HG02759 (cell line): Measurements from ENCODE around the gene LRRC8D.
A peak's percentile ranks its signal among the peaks of the same experiment; 100 is the strongest.

Experiments used
- ATAC-seq: cut with Tn5 transposase; IDR thresholded peaks from one replicate; pipeline ENCODE4 v1.9.1; 2021; ENCODE audit warnings: mild to moderate bottlenecking, moderate library complexity; ENCODE audit not compliant: unreplicated experiment

LRRC8D gene

DNA sequence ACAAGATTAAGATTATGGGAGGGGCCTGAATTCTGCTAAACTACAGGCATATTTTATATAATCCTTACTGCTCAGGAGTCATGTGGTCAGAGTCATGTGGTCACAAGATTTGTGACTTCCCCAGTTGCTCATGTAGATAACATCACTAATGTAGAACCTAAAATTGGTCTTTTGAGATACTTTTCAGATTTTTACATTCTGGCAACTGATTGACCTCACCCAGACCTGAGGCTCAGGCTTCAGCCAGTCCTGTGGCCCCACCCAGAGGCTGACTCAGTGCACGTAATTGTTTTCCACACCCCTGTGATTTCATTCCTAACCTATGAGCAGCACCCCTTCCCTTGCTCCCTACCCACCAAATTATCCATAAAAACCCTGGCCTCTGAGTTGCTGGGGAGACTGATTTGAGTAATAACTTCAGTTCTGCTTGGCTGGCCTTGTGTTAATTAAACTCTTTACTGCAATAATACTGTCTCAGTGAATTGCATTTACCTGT is 132.3 kb downstream of the LRRC8D start:
- ATAC-seq: peak; percentile 68

- ATAC-seq: no peak
These were observed 133.1 kb downstream of the LRRC8D start for GRCh38 chr1:89953929-89954328.

DNA sequence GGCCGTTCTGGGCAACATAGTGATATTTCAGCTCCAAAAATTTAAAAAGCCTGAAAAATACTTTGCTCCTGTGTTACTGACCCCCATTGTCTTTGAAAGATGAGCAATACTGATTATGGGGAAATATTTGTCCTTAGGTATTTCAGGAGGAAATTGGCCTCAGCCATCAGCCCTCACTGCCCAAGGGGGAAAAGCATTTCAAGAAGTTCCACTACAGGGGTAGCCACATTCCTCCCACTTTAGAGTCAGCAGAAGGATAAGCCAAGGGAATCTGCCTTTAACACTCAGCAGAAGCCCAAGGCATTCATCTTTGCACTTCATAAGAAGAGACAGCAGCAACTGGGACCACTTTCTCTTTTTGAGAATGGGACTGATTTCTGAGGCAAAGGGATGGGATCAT is 133.6 kb downstream of the LRRC8D start:
- ATAC-seq: no peak

DNA sequence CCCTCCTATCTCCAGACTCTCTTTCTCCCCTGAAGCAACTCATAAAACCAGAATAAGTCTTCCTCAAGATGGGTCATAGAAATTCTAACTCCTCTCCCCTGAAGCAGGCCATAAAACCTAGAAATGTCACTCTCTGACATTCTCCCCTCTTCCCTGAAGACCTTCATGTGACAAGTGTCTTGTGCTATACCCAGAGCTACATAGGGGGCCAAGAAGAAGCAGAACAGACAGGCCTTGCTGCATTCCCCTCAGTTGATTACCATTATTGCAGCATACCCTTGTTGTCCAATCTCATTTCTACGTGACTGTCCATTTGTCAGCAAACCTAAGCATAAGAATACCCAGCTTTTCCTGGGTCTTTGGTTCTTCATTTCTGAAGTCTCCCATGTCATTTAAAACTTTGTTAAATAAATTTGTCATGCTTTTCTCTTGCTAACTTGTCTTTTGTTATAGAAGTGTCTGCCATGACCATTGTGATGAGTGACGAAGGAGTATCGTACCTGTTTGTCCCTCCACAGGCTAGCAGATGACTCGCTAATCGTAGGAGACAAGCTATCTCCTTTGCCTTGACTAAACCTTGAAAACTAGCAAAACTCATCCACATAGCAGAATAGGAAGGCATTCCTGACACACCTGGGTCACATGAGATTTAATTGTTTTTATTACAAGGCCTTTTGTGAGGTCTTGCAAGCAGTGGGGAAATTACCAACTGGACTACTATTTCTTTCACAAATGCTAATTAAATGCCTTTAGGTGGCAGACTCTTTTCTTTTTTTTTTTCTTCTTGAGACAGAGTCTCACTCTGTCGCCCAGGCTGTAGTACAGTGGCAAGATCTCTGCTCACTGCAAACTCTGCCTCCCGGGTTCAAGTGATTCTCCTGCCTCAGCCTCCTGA is 134.7 kb downstream of the LRRC8D start:
- no peak for ATAC-seq

GRCh38 chr1:89957107-89957506 is 136.3 kb downstream of the LRRC8D start:
- no peak for ATAC-seq

DNA sequence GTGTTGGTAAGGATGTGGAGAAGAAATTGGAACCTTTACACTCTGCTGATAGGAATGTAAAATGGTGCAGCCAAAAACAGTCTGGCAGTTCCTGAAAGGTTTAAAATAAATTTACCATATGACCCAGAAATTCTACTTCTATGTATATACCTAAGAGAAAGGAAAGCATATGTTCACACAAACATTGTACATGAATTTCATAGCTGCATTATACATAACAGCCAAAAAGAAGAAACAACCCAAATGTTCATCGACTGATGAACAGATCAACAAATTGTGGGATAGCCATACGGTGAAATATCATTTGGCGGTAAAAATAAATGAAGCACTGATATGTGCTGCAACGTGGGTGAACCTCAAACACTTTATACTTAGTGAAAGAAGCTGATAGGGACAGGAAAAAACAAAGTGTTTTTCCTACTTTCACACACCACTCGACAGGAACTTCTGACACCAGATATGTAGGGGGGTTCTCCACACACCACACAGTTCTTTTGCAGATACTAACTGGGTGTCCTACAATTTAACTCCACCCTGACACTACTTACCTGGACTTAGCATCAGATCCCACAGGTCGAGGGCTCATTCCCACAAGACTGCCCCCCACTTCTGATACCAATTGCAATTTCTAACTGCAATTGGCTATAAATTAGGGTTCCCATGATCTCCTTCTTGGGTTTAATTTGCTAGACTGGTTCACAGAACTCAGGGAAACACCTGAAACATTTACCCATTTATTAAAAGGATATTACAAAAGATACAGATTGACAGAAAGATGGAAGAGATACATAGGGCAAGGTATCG is 138.2 kb downstream of the LRRC8D start:
- ATAC-seq: no peak

DNA sequence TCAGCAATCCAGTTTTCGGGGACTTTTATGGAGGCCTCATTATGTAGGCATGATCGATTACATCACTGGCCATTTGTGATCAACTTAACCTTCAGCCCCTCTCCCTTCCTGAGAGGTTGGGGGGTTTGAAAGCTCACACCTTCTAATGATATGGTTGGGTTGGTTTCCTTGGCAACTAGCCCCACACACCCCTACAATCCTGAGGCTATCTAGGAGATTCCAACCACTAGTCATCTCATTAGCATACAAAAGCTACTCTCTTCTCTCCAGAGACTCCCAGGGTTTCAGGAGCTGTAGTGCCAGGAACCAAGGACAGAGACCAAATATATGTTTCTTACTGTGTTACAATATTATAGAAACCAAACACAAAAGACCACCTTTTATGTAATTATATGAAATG is 138.9 kb downstream of the LRRC8D start:
- no peak for ATAC-seq

- ATAC-seq: no peak
These were observed 141.4 kb downstream of the LRRC8D start for GRCh38 chr1:89962024-89962741.

DNA sequence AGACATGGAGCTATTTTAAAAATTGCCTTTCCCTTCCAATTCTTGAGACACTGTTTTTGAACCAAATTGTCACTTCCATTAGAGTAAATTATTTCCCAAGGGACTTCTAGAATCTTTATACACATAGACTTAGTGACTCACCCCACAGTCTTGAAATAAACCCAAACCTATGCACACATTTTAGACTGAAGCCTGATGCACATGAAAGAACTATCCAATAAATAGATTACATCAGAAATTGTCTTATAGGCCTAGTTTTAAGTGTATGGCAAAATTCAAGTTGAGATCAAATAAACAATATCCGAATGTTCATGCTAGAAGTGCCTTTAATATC is 141.9 kb downstream of the LRRC8D start:
- ATAC-seq: no peak

DNA sequence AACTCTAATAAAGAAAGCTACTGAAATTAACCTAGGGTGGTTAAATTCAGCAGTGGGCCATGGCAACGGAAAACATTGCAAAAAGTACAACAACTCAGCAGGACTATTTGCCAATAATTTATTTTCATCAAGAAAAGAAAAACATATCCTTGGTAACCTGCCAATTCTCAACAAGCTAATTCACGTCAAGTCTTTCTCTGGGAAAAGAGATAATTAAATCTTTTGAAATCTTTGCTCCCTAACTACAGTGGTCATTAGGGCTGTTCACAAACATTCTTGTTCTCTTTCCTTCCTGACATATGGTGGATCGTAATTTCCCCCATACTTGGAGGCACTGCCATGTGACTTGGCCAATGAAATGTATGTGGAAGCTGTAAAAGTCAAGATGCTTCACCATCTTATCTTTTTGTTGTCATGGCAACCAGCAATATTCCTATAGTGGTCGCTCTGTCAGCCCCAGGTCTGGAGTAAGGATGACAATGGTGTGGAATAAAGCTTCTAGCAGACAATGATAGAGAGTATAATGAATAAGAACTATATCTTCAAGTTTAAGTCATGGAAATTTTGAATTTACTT is 144.4 kb downstream of the LRRC8D start:
- no peak for ATAC-seq

- no peak for ATAC-seq
These were observed 145.8 kb downstream of the LRRC8D start for GRCh38 chr1:89966656-89967055.

DNA sequence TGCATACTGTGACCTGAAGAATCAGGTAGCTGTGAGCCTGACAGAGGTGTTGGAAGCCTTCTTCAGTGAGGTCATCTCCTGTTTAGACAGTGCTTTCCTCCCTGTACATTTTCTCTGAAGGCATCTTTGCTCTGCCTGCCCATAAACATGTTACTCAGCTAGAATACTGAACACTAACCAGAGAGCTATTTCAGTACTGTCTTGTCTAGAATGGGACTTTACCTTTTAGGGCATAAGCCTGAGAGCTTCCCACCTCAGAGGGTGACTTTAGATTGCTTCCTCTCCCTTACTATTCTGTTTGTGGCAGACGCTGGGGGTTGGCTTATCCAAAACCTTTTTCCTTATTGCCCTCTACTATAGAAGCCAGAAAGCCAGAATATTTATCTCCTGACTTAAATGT is 150.8 kb downstream of the LRRC8D start:
- ATAC-seq: peak; percentile 82

DNA sequence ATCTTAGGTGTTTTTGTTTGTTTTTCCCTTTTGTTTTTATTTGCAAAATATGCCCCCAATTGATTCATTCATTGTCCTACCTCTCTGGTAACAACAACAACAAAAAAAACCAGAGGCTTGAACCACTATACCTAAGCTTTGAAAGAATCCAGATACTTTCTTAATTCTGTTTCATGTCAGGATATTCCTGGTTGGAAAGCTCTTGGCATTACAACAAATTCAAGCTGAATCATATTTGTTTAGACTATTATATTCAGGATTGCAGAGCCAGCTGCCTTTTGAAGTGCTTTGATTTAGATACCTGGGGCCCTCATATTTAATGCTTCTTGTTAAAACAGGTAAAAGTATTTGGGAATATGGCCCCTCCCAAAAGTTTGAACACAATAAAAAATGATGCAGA is 151.2 kb downstream of the LRRC8D start:
- no peak for ATAC-seq

- ATAC-seq: no peak
These were observed 152.8 kb downstream of the LRRC8D start for GRCh38 chr1:89973471-89974127.

DNA sequence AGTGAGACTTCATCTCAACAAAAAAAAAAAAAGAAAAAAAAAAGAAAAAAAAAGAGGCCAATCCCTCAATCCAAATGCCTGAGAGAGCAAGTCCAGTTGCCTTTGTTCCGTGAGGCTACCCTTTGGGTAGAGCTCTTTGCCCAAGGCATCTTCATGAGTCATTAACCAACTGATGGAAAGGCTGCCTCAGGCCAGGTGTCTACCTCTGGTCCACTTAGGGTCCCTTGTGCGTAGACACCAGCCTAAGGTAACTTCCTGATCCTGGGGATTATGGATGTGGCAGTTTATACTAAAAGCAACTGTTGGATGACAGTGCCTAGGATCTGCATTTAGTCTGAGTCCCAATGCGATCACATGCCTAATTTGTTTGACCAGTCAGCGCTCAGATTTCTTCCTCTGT is 153.4 kb downstream of the LRRC8D start:
- ATAC-seq: no peak

DNA sequence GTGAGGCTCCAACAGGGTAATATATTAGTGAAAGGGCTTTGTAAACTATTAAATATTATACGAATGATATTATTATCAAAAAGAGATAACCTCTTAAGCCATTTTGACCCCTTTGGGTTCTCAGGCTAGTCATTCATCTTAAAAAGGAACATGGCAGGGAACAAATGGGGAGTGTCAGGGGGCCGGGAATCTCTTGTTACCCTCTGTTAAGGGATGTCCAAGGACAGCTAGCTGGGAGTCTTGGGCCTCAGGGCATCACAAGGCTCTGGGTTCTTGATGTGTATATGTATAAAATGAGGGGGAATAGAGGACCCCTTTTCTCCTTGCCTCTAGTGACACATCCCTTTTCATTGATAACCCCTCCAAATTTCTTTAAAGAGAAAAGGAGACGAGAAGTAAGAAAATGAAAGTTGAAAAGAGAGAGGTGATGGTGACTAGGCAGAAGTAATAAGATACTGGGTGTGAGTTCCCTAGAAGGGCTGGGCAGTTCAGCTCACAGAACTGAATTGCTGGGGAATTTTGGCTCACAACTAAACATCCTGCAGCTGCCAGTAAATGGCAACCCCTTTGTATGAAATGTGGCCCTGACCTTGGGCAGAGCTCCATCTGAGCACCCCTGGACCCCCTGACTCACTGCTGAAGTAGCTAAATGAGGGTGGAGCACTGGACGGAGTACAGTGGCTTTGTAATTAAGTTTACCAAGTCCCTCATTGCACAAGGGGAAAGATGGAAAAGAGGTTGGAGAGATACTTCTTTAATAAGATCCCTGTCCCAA is 154.1 kb downstream of the LRRC8D start:
- no peak for ATAC-seq

GRCh38 chr1:89975540-89976125 is 154.8 kb downstream of the LRRC8D start:
- no peak for ATAC-seq

DNA sequence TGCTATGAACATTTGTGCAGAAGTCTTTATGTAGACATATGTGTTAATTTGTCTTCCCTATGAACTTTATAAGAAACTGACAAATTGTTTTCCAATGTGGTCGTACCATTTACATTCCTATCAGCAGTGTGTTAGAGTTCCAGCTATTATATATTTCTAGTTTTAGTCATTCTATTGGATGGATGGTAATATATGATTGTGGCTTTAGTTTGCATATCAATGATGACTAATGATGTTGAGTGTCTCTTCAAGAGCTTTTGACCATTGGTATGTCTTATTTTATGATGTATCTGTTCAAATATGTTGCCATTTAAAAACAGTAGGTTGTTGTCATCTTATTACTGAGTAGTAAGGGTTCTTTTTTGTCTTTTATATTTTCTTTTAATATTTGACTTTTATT is 157.9 kb downstream of the LRRC8D start:
- no peak for ATAC-seq

DNA sequence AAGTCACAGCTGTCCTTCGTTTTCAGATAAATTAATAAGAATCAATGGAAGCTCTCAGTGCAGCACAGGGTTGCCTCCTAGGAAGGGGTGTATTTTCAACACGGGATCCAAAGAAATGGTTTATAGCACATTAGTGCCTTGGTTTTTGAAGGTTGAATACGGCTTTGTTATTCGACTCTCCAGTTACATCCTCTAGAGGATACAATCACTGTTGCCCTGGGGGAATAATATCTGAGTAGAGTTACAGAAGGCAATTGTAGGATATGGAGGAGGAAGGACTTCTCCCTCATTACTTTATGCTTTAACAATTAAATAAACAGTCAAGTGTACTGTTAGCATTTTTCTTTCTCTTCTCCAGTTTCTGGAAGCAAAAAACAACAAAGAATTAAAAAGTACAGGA is 159.8 kb downstream of the LRRC8D start:
- no peak for ATAC-seq
